ES-I3 (cell line): ENCODE data around the gene SNN.

ENCODE experiments used
- H3K36me3 ChIP-seq: 2 replicates; pipeline ENCODE4 v1.6.1; 2013; ENCODE audit warnings: mild to moderate bottlenecking, low read length, control low read depth, moderate library complexity; ENCODE audit not compliant: insufficient read depth
- H3K4me1 ChIP-seq: 2 replicates; pipeline ENCODE4 v1.6.1; 2013; ENCODE audit warnings: mild to moderate bottlenecking, control low read depth, low read length; ENCODE audit not compliant: insufficient read depth
- H3K9ac ChIP-seq: 2 replicates; pipeline ENCODE4 v1.6.1; 2013; ENCODE audit warnings: low read depth, mild to moderate bottlenecking, low read length, moderate library complexity
- H3K9me3 ChIP-seq: 2 replicates; pipeline ENCODE4 v1.6.1; 2013; ENCODE audit warnings: mild to moderate bottlenecking, low read length, moderate library complexity; ENCODE audit not compliant: control insufficient read depth, insufficient read depth

The SNN gene

GRCh38 chr16:11726008-11726407 lies 57.8 kb downstream of the SNN start:
- Histone ChIP-seq H3K36me3 (no peaks in the 10 kb centered on the region; the same call in 1 of the 2 replicates), H3K9ac (no peak overlapping the region), H3K4me1 (no peaks in the 10 kb centered on the region), H3K9me3 (no peaks in the 10 kb centered on the region)

DNA sequence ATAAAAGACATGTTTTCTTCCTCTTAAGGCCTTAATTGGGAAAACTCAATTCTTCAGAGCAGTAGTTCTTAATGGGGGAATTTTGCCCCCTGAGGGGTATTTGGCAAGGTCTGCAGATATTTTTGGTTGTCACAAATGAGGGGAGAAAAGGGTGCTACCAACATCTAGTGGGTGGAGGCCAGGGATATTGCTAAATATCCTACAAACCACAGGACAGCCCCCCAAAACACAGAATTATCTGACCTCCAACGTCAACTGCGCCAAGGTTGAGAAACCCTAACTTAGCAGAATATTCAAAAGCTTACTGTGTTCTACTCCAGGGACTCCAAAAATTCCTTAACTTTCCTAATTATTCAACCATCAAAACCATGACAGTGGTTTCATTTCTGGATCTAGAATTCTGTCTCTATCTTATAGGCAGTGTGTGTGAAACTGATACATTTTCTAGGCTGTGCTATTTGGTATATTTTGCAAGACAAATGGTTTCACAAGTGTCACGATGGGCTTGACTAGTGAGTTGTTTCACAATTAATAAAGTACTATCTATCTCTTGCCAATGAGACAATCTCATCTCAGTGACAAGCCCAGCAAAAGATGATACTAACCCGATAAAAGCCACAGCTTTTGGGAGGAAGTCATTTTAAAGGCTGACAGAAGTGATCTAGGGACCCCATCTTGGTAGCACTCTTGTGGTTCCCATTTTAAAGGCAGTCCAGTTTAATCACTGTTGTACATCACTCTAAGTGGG lies 59.7 kb downstream of the SNN start:
- Histone ChIP-seq H3K4me1 (no peaks in the 10 kb centered on the region), H3K9ac (no peak overlapping the region), H3K9me3 (no peaks in the 10 kb centered on the region), H3K36me3 (peaks cover 3% of the 10 kb centered on the region; the same call in 1 of the 2 replicates)
